Skeletal muscle tissue (tissue), 4 donors: ENCODE data around the gene AMN. TPM values are rescaled to one million over a fixed set of nuclear protein-coding genes. Genes with fewer than 3 reads are reported as not detected.

Experiments
- H3K27ac ChIP-seq: one replicate; pipeline ENCODE4 v1.7.0; 2013; ENCODE audit warnings: mild to moderate bottlenecking, low read depth, low read length, inconsistent platforms
- H3K27me3 ChIP-seq, 3 donors: one replicate each; pipeline ENCODE4 v1.7.0; 2013; ENCODE audit warnings: low read length in 3 of 3; ENCODE audit not compliant: control insufficient read depth in 3 of 3, insufficient read depth in 3 of 3
- H3K36me3 ChIP-seq, 3 donors: one replicate each; pipeline ENCODE4 v1.7.0; 2013; ENCODE audit warnings: low read length in 3 of 3; ENCODE audit not compliant: control insufficient read depth in 3 of 3, insufficient read depth in 3 of 3
- H3K4me1 ChIP-seq, 3 donors: one replicate each; pipeline ENCODE4 v1.7.0; 2013; ENCODE audit warnings: low read length in 3 of 3, mild to moderate bottlenecking in 3 of 3; ENCODE audit not compliant: control insufficient read depth in 3 of 3, insufficient read depth in 3 of 3
- H3K4me3 ChIP-seq, 3 donors: one replicate each; pipeline ENCODE4 v1.7.0; 2013; ENCODE audit warnings: low read length in 3 of 3
- H3K9ac ChIP-seq, 3 donors: one replicate each; pipeline ENCODE4 v1.7.0; 2013; ENCODE audit warnings: low read length in 3 of 3, mild to moderate bottlenecking in 3 of 3, moderate library complexity in 2 of 3, low read depth in 1 of 3
- H3K9me3 ChIP-seq, 3 donors: one replicate each; pipeline ENCODE4 v1.7.0; 2013; ENCODE audit warnings: low read length in 3 of 3; ENCODE audit not compliant: control insufficient read depth in 3 of 3
- total RNA-seq: library from RNA; depleted of rRNA; stranded (reverse); fragments of >200 nt; gene quantifications from one replicate; pipeline ENCODE4 v1.2.3, GENCODE V29; 2014
- donor health status: Osteomylitis.

AMN gene
- total RNA-seq, 1 donor from 2014 or later = 1.0 TPM

- Histone ChIP-seq H3K27me3 (no peaks in the 10 kb centered on the region), H3K4me3 (no peak overlapping the region), H3K27ac (no peak overlapping the region), H3K36me3 (peaks cover 4 to 8% (median 7%) of the 10 kb centered on the region in 3 donors), H3K9ac (no peak overlapping the region), H3K9me3 (no peaks in the 10 kb centered on the region), H3K4me1 (no peaks in the 10 kb centered on the region)
Measured at GRCh38 chr14:102905116-102906108, 17.1 kb upstream of the AMN start.

GRCh38 chr14:102906616-102907302, 15.7 kb upstream of the AMN start:
- no peak overlapping the region for H3K4me3 ChIP-seq
- no peaks in the 10 kb centered on the region for H3K27me3 ChIP-seq
- peaks cover 4 to 8% (median 7%) of the 10 kb centered on the region in 3 donors for H3K36me3 ChIP-seq
- H3K9ac ChIP-seq = no peak overlapping the region
- H3K27ac ChIP-seq = no peak overlapping the region
- no peaks in the 10 kb centered on the region for H3K9me3 ChIP-seq
- no peaks in the 10 kb centered on the region for H3K4me1 ChIP-seq

DNA sequence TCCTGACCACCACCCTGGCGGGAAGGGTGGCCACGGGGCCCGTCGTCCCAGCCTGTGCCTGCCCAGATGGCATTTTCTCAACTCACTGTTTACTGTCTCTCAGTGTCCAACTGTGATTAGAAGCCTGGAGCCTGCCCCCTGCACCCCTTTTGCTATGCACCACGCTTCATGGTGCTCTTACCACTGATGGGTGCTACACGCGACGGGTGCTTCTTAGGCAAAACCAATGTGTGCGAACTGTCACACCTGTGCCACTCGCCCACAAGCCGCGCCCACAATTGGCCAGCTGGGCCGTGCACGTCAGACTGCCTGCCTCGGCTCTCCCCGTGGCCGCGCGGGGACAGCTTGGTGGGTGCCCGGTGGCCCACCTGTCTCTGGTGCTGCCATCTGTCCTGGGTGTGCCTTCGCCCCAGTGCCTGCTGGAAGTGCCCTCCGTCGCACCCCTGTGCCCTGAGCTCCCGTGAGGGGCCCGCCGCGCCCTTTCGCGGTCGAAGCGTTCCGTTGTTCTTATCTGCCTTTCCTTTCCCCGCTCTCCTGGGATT, 15.1 kb upstream of the AMN start:
- Histone ChIP-seq H3K9me3 (no peaks in the 10 kb centered on the region), H3K27ac (no peak overlapping the region), H3K9ac (no peak overlapping the region), H3K4me3 (no peak overlapping the region), H3K36me3 (peaks cover 4 to 8% (median 7%) of the 10 kb centered on the region in 3 donors), H3K4me1 (no peaks in the 10 kb centered on the region), H3K27me3 (no peaks in the 10 kb centered on the region)

- Histone ChIP-seq H3K9ac (no peak overlapping the region), H3K27ac (no peak overlapping the region), H3K36me3 (peaks cover 4 to 7% (median 7%) of the 10 kb centered on the region in 3 donors)
Measured at GRCh38 chr14:102907980-102908730, 14.3 kb upstream of the AMN start.

GRCh38 chr14:102908766-102909455, 13.6 kb upstream of the AMN start:
- Histone ChIP-seq H3K27ac (no peak overlapping the region), H3K4me1 (no peaks in the 10 kb centered on the region), H3K9me3 (no peaks in the 10 kb centered on the region), H3K27me3 (no peaks in the 10 kb centered on the region), H3K36me3 (peaks cover 4 to 6% (median 5%) of the 10 kb centered on the region in 3 donors), H3K4me3 (no peak overlapping the region), H3K9ac (no peak overlapping the region)

More at GRCh38 chr14:102907980-102908730, 14.3 kb upstream of the AMN start:
- Histone ChIP-seq H3K4me3 (no peak overlapping the region), H3K4me1 (no peaks in the 10 kb centered on the region), H3K27me3 (no peaks in the 10 kb centered on the region), H3K9me3 (no peaks in the 10 kb centered on the region)

DNA sequence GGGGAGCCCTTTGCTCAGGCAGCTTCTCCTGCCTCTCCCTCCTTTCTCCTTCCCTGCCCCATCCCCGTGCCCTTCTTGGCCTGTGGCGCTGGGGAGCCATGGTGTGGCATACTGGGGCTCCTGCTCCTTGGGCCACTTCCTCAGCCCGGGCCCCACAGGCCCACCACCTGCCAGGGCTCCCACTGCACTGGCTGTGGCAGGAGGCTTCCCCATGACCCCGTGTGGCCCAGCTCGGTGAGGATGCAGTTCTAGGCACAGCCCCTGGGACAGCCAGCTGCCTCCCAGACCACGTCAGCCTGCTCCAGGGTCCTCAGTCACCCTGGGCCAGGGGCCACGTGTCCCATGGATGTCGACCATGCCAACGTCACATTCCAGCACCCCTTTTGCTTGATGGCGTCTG, 13.0 kb upstream of the AMN start:
- no peak overlapping the region for H3K4me3 ChIP-seq
- H3K9me3 ChIP-seq = no peaks in the 10 kb centered on the region
- H3K9ac ChIP-seq = no peak overlapping the region
- H3K36me3 ChIP-seq = peaks cover 4 to 5% (median 4%) of the 10 kb centered on the region in 3 donors
- no peaks in the 10 kb centered on the region for H3K27me3 ChIP-seq
- no peak overlapping the region for H3K27ac ChIP-seq
- no peaks in the 10 kb centered on the region for H3K4me1 ChIP-seq

- H3K9ac ChIP-seq = no peak overlapping the region
- H3K4me3 ChIP-seq = no peak overlapping the region
- H3K4me1 ChIP-seq = no peaks in the 10 kb centered on the region
- H3K36me3 ChIP-seq = peaks cover 4 to 5% (median 4%) of the 10 kb centered on the region in 3 donors
- H3K9me3 ChIP-seq = no peaks in the 10 kb centered on the region
- H3K27me3 ChIP-seq = no peaks in the 10 kb centered on the region
- no peak overlapping the region for H3K27ac ChIP-seq
Measured at GRCh38 chr14:102909911-102910310, 12.6 kb upstream of the AMN start.

GRCh38 chr14:102910442-102910841, 12.0 kb upstream of the AMN start:
- no peak overlapping the region for H3K27ac ChIP-seq
- H3K4me3 ChIP-seq = no peak overlapping the region

GRCh38 chr14:102911541-102911951, 10.9 kb upstream of the AMN start:
- Histone ChIP-seq H3K9ac (no peak overlapping the region), H3K9me3 (no peaks in the 10 kb centered on the region), H3K4me3 (no peak overlapping the region), H3K27me3 (no peaks in the 10 kb centered on the region), H3K4me1 (no peaks in the 10 kb centered on the region), H3K27ac (no peak overlapping the region), H3K36me3 (no peaks in the 10 kb centered on the region)

More at GRCh38 chr14:102910442-102910841, 12.0 kb upstream of the AMN start:
- H3K27me3 ChIP-seq = no peaks in the 10 kb centered on the region
- H3K36me3 ChIP-seq = peaks cover 0 to under 1% (median under 1%) of the 10 kb centered on the region in 3 donors
- no peaks in the 10 kb centered on the region for H3K4me1 ChIP-seq
- no peak overlapping the region for H3K9ac ChIP-seq
- H3K9me3 ChIP-seq = no peaks in the 10 kb centered on the region
